HG03039 (cell line): ENCODE data around the gene CXCL5.

Experiments used
- ATAC-seq: cut with Tn5 transposase; IDR thresholded peaks from one replicate; pipeline ENCODE4 v1.9.1; 2021; ENCODE audit warnings: mild to moderate bottlenecking, moderate library complexity; ENCODE audit not compliant: unreplicated experiment

Gene CXCL5

DNA sequence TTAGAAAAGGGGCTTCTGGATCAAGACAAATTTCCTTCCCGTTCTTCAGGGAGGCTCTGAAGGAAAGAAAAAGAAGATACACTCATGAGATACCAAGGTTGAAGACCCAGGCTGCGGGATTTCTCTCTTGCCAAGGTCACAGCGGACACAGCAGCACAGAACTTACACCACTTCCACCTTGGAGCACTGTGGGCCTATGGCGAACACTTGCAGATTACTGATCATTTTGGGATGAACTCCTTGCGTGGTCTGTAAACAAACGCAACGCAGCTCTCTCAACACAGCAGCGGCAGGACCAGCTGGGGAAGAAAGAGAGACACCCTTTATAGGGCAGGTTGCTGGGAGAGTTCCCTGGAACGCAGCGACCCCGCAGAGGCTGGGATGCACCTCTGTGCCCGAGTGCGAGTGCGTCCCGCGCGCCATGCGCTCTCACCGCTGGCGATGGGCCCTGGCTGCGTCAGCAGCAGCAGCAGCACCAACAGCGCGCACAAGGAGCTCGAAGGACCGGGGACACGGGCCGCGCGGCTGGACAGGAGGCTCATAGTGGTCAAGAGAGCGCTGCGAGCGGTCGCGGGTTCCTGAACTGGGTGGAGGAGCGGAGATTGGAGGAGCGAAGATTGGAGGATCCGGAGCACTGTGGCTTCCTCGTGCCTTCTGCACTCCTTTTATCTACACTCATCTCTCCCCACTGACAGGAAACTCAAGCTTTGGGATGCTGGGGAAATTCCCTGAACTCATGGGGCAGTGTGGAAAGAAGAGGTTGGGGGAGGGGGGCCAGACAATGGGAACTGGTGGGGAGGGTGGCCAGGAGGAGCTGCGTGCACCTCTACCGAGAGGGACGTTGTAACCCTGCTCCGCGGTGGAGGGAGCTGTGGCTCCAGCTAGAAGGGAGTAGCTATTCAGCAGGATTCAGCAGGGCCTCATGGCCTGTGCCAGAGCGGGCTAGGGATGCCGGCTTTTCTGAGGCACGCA lies at the start of gene CXCL5:
Gene CXCL5 (minus strand): TSS at position 638 of the 972 bp plus-strand sequence. CDS start 96 bp downstream, at position 542.
- ATAC-seq: no peak

DNA sequence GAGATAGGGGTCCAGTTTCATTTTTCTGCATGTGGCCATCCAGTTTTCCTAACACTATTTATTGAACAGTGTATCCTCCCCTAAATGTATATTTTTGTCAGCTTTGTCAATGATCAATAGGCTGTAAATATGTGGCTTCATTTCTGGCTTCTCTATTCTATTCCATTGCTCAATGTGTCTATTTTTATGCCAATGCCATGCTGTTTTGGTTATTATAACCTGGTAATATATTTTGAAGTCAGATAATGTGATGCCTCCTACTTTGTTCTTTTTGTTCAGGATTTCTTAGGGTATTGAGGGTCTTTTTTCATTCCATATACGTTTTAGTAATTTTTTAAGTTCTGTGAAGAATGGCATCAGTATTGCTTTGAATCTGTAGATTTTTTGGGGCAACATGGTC lies 48.7 kb upstream of the CXCL5 start:
- ATAC-seq: no peak

DNA sequence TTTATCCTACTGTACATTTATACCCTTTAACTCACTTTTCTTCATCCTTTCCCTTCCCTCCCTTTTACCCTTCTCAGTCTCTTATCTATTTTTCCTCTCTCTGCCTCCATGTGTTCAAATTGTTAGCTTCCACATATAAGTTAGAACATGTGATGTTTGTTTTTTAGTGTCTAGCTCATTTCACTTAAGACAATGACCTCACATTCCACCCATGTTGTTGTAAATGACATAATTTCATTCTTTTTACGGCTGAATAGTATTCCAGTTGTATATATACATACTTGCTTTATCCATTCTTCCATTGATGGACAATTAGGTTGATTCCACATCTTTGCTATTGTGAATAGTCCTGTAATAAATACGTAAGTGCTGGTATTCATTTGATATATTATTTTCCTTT lies 47.3 kb upstream of the CXCL5 start:
- no peak for ATAC-seq

DNA sequence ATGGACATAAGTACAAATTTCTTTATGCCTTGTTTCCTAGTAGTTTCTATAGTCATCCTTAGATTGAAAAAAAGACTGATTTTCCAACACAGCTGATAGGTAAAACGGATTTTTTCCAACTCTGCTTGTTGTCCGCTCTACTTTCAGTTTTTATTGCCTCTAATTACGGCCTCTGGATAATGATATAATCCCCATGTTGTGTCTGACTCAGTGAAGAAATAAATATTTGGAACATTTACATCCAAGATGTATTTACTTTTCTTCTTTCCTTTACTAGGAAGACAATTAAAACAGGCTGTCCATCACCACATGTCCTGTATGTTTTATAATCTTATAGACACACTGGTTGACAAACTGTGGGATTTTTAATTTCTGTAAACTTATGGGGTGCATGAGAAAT lies 46.8 kb upstream of the CXCL5 start:
- no peak for ATAC-seq

DNA sequence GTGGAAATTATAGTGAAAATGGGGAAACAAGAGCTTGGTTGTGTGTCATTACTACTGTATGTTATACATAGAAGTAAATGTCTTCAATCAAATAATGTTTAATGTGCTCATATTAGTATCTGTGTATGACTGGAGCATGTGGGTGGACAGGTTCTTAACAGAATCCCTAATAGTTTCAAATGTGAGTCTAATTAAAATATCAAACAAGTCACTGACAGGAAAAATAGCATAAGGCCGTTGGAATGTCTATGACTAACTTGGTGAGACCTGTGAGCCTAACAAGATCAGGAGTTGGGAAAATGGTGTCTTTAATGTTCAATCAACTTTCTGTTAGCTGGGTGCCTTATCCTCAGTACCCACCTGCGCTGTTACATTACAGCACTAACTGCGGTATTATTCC lies 46.2 kb upstream of the CXCL5 start:
- no peak for ATAC-seq

DNA sequence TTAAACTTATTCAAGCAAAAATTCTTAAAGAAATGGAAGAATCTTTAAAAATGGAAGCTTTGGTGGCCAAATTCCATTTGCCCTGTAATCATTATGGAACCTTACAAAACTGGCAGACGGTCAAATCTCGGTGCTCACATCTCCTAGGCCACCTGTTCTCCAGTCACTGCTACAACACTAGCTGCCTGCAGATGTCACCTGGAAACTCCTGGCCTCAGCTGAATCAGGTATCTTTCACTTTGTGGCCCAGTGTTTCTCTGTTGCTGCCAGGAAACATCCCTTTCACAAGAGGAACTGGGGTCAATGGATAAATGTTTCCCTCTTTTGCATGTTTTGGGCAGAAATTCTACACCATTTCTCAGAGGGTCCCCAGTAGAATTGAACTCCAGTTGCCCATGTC lies 44.2 kb upstream of the CXCL5 start:
- no peak for ATAC-seq

DNA sequence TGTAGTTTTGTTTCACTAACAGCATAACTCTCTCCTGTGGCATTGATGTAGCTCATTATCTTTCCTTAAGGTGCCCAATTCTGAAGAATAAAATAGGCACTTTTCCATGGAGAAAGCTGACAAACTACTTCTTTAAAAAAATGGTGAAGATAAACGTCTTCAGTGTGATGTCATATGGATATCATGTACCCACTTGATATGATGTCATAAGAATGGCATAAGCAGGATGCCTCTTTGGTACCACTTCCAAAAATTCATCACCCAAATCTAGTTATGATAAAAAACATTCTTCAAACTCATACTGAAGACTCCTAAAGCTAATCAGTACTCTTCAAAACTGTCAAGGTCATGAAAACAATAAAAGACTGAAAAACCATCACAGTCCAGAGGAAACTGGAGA lies 42.9 kb upstream of the CXCL5 start:
- ATAC-seq: no peak

DNA sequence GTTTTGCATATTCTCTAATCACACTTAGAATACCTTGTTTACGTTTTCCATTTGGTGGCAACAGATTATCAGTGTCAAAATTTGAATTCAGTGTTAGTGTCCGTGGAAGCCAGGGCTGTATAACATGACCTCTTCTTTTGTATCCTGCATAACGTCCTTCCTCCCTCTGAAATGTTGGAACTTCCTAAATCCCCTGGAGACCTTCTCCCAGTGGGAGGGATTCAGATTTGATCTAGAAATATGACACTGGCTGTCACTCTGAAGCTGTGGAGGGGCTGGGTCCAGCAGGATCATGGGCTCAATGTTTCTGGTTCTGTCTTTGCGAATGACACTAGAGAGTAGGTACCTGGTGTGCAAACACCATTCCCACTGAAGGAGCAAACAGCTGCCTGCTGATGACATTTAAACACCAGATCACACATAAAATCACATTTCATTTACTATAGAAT lies 40.9 kb upstream of the CXCL5 start:
- ATAC-seq: peak; percentile 3

DNA sequence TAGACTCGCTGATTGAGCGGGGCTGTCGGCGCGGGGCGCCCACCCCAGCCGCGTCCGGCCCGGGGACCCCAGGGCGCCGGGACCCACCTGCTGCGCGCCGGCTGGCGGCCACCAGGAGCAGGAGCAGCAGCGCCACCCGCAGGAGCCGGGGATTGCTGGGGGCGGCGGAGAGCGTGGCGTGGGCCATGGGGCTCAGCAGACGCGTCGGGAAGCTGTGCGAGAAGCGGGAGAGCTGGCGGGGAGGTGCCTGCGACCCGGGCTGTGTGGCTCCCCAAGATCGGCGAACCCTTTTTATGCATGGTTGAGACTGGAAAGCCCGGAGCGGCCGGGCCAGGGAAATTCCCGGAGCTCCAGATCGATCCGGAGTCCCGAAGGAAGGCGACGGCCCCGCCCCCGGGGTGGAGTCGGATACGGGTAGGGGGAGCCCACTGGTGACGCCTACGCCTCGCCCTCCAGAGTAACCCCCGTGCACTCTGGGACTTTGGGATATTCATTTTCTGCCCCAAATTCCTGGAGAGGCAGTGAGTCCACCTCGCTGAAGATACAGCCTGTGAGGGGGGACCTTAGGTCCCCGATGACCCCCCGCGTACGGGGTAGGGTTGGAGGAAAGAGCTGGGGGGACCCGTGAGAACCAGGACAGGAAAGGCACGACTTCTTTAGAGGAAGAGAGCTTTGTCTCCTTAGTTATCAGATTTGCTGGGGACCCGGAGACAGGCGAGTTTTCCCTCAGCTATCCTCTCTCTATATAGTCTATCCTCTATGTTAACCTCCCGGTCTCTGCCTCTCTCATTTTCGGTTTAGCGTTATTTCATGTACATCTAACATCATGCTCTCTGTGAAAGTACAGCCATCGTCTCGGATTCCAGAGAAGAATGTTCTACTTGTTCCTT lies 40.2 kb upstream of the CXCL5 start, which contains the start of gene CXCL3:
Gene CXCL3 (minus strand): TSS at position 265 of the 890 bp plus-strand sequence. CDS start 78 bp downstream, at position 187.
- peak; percentile 61 for ATAC-seq

DNA sequence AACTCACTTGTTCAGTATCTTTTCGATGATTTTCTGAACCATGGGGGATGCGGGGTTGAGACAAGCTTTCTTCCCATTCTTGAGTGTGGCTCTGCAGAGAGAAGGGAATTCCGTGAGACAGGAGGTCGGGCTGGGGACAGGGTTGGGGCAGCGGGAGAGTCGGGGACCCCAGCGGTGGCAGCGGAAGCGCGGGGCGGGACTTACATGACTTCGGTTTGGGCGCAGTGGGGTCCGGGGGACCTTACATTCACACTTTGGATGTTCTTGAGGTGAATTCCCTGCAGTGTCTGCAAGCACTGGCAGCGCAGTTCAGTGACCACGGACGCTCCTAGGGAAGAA lies 39.6 kb upstream of the CXCL5 start:
- no peak for ATAC-seq

DNA sequence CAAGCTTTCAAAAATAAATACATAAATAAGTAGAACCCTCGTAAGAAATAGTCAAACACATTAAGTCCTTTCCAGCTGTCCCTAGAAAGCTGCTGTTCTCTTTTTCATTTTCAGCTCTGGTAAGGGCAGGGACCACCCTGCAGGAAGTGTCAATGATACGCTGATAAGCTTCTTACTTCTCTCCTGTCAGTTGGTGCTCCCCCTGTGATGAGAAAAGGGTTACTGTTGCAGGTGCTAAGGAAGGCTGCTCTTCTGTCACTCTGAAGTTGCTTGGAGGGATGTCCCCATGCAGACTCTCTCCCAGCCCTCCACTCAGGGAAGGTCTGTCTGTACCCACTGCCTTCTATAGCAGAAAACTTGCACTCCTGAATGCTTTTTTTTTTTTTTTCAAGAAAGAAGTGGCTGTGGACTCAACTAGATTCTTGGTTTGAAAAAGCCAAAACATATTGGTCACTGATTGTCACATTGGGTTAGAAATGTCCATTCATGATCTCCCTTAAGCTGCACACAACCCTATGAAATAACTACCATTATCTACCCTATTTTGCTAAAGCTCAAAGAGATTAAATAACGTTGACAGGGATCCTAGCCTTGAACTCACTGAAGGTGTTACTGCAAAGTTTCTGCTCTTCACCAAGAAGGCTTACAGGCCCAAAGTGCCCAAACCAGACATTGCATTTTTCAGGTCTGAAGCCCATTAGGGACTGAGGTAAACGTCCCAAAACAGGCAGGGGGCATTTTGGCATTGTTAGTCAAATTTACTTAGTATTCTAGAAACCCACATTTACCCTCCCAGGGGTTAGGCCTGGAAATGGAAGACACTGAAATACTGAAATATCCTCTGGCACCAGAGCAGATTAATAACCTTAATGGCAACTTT lies 38.8 kb upstream of the CXCL5 start:
- ATAC-seq: no peak

DNA sequence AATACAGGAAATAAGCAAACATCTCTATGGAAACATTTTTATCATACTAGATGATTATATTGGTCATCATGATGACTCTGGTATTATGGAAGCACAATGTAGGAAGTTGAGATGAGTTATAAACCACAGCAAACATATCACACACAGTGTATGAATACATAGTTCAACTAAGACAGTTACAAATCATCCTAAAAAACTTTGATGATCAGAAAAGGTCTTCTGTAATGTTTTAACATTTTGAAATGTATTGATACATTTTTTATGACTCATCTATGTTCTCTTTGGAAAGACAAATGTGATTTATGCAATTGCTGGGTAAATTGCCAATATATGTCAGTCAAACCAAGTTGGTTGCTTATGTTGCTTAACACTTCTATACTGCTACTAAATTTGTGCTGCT lies 35.3 kb upstream of the CXCL5 start:
- ATAC-seq: no peak

DNA sequence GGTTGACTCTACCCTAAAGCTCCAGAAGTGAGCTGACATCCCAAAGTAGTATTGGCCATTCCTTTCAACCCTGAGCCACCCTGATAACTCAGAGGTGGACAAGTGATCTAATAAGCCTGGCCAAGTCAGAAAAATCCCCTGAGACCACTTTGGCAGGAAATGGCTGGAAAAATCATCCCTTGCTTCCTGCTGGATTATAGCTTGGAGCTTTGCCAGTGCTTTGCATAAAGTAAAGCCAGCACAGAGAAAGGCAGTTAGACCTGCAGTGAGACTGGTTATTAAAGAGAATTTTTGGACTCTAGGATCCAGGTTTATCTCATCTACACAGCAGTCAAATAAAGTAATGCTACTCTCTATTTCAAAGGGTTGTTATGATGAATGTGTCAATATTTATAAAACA lies 33.6 kb upstream of the CXCL5 start:
- ATAC-seq: no peak

DNA sequence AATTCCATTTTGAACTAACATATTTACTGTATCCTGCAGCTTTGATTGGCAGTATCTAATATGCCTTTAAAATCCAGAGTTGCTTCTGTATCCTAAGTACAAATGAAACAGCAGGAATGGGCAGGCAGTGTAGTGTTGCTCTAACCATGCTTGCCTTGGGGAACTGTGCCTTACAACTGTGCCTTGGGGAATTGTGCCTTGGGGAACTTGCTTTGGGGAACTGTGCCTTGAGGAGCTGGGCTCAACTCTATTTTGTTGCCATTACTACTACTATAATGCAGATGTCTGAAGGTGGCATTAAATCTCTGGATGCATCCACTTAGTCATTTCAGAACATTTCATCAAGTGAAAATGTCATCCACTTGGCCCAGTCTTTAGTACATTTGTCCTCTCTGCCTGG lies 33.1 kb upstream of the CXCL5 start:
- no peak for ATAC-seq

DNA sequence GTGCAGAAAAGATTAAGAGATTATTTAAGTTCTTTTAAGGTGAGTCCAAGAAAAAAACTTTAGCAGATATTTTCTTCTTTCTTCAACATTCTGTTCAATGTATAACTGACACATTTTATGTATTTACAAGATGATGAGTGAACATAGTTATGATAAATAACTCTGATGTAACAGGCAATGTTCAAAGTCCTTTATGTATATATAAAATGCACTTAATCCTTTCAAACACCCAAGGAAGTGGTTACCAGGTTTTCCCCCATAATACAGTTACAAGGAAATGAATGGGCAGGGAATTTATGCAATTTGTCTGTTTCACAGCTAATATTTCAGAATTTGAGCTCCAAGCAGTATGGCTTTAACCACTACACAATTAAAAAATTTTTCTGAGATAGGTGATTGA lies 31.8 kb upstream of the CXCL5 start:
- ATAC-seq: no peak

DNA sequence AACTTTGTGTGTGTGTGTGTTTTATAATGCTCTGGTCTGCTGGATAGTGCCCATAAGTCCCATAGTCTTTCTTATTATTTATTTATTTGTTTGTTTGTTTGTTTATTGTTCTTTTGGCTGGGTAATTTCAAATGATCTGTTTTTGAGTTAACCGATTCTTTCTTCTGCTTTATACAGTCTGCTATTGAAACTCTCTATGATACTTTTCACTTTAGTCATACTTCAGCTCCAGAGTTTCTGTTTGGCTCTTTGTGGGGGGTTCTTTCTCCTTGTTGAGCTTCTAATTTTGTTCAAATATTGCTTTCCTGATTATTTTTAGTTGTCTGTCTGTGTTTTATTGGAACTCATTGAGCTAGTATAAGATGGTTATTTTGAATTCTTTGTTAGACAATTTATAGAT lies 30.0 kb upstream of the CXCL5 start:
- no peak for ATAC-seq

DNA sequence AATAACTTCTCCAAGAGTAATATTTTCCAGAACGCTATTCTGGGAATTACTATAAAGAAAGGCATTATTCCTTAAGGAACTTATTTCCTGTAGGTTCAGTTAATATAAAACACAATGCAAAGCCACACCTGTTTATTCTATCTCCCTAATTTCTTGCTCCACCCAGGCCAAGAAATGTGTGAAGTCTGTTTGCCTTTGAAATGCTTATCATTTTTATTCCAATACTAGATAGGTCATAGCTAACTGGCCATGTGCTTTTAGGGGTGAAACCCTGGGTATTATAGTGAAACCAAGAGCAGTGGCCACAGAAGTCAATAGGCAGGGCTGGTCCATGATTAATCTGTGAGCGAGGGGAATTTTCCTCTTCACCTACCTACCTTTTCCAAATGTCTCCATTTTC lies 25.2 kb upstream of the CXCL5 start:
- no peak for ATAC-seq

DNA sequence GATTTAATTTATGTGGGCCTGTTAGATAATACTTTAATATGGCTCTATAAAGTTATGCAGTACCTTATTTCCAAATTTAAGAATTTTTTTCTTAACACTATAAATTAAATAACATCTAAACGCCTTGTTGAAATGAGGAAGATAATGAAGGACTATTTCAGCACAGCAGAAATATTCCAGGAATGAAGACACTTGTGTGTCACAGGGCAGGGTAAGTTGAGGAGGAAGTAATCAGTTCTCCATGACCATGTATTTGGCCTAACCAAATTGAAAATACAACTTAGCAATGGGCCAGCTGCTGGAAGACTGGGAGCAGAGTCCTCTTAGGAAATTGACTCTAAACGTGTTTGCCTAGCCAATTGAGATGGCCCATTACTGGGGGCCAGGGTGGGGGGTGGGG lies 23.1 kb upstream of the CXCL5 start:
- no peak for ATAC-seq

DNA sequence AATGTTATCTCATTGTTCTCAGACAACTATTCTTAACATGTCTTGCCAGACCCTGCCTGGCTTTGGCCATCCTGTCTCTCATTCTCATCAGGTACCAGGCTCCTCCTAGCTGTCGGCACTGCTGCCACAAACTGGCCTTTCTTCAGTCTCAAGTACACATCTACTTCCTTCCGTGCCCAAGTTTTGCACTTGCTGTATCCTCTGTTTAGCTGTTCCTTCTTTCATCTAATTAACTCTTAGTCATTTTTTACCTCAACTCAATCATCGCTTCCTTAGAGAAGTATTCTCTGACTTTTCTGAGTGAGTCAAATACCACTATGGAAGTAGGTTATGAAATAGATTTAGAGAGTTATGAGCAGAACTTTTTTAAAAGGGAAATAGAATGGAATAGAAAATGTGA lies 20.3 kb upstream of the CXCL5 start:
- ATAC-seq: no peak

DNA sequence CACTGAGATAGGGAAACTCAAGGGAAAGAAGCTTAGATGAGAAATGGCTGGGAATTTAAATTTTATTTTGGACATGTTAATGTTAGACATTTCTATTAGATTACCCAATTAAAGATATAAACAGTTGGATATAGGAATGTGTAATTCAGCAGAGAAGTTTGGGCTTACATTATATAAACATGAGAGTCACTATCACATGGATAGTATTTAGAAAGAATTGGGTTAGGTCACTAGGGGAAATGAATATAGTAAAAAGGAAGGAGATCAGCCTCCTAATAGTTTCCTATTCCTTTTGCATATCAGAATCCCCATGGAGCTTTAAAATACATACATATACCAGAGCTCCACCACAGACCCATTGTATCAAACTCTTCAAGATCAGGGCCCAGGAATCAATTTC lies 19.6 kb upstream of the CXCL5 start:
- no peak for ATAC-seq

DNA sequence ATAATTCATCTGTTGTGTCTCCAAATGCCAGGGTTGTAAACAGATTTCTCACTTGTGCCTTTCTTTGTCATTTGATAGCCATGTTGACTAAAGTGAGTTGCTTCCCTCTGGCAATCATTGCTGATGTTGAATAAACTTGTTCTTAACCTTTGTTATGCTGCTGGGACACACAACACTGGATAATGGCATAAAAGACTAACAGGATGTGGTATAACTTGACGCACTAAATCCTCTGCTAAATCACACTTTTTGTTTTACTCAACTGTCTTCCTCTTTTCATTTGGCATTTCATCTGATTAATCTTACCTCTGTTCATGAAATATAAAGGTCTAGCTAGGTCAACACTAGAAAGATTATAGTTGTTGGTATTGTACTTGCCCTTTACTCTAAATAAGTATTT lies 17.6 kb upstream of the CXCL5 start:
- no peak for ATAC-seq
